Measurements from ENCODE around the gene DIP2C.
A peak's percentile ranks its signal among the peaks of the same experiment; 100 is the strongest.
"Not testable (repeated sequence)": the region's sequence is repeated elsewhere in the genome, so short reads cannot be mapped to it uniquely, and the experiment has no call there.

The DIP2C gene

DNA sequence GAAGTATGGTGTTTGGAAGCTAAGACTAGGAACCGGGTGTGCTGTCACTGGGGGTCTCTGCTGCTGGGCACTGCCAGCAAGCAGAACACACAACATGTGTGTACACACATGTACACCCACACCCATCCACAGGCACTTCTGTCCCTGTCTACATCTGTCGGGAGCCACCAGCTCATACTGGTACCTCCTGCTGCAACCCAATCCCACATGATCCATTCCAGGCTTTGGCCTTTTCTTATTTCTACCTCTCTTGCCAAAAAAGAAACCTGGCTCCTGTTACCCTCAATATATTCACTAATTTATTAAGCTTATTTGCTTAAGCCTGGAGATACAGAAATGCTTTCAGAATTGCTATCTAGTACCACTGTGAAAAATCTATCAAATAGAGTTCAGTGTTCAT, 246.0 kb downstream of the DIP2C start:
- DNase-seq (ENCODE audit: low spot score) = no peak

DNA sequence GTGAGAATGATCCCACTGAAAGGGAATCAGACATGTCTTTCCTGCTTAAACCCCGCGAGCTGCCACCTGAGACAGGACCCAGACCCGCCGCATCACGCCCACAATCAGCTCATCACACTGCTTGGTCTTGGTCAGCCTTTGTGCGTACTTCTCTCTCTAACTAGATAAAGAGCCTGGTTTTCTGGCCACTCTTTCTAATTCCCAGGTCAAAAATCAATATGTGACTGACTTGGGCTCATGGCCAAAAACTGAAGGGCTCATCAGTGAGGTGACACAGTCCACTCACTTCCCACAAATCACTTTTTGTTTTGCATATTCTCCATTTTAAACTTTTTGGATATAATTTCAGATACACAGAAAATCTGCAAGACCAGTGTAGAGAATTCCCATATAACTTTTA, 247.3 kb downstream of the DIP2C start:
- no peak for DNase-seq (ENCODE audit: low spot score)

DNA sequence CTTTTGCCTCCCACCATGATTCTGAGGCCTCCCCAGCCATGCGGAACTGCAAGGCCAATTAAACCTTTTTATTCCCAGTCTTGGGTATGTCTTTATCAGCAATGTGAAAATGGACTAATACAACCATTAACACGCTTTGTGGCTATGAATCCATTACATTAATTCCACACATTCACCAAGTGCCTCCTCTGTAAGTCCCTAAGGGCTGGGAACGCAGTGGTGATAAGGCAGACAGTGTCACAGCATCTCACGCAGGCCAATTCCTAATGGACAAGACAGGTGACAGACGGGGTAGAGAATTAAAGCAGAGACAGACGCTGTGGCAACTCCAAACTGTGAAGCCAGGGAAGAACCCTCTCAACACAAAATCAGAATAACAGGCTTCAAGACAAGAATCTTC, 247.8 kb downstream of the DIP2C start:
- DNase-seq (ENCODE audit: low spot score) = no peak

DNA sequence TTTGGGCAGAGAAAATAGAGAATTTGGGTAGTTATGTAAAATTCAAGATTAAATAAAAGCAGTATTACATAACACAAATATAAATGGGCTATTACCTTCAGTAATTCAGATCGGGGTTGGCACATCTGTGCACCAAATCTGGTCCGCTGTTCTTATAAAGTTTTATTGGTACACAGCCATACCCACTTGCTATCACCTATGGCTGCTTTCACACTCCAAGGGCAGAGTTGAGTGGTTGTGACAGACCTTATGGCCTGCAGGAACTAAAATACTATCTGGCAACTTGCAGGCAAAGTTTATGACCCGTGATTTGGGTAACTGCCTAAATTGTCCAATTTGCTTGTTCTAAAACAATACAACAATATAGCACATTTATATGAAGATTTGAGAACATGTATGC, 249.3 kb downstream of the DIP2C start:
- DNase-seq (ENCODE audit: low spot score) = no peak

DNA sequence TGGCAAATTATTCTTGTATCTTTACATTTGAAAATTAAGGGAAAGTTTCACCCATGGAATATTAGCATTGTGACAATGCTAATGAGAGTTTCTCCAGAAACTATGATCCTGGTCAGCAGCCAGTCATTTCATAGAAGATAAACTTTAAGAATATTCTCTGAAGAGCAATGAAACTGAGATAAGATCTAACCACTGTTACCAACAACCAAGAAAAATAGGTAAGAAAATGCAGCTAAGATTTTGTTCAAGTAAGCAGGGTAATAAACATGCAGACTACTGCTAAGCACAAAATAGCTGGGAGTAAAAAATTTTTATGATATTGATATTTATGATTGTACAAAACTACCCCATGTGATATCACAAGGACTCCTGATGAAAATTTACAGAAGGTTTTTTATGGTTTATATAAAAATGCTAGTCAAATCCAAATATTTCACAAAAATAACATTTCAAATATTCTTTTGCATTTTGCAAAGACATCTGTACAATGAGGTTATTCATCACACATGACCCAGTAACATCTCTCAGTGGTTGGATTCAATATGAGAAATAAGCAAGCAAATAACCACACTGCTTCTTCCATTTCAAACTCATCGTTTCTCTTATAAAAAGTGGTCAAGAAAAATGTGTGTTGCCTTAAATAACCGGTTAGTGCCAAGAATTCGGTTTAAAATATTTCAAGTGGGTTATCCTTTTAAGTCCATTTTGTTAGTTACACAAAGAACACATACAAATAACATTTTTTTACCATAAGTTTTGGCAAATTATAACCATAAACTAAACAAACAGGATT, 251.6 kb downstream of the DIP2C start:
- peak; percentile 11 for DNase-seq (ENCODE audit: low spot score)

DNA sequence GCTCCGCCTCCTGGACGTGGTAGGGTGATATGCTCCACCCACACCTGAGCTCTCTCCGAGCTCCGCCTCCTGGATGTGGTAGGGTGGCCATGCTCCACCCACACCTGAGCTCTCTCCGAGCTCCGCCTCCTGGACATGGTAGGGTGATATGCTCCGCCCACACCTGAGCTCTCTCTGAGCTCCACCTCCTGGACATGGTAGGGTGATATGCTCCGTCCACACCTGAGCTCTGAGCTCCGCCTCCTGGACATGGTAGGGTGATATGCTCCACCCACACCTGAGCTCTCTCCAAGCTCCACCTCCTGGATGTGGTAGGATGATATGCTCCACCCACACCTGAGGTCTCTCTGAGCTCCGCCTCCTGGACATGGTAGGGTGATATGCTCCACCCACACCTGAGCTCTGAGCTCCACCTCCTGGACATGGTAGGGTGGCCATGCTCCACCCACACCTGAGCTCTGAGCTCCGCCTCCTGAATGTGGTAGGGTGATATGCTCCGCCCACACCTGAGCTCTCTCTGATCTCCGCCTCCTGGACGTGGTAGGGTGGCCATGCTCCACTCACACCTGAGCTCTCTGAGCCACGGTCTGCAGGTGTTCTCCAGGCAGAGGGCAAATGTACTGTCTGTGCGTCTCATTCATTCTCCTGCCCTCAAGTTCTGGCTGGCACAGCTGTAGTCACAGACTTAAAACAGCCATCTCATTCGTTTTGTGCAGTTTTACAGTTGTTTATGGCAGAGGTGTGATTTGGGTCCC, 252.4 kb downstream of the DIP2C start:
- DNase-seq (ENCODE audit: low spot score) = peak; percentile 11

DNA sequence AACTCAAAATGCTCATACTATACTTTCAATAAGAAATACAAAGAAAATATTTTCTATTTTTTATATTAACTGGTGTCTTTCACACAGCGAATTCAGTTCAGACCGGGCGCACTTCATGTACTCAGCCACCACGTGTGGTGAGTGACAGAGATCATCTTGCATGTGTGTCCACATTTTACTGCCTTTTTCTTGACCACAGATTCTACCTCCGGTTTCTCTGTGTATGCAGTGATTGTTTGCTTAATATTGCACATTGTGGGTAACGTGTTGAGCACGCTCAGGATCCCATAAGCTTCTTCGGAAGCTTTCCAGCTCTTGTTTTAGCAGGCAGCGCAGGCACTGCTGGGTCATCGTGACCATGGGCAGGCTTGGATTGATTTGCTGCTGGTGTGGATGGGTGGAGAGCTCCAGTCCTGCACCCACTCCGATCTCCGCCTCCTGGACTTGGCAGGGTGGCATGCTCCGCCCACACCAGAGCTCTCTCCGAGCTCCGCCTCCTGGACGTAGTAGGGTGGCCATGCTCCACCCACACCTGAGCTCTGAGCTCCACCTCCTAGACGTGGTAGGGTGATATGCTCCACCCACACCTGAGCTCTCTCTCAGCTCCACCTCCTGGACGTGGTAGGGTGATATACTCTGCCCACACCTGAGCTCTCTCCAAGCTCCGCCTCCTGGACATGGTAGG, 253.3 kb downstream of the DIP2C start:
- no peak for DNase-seq (ENCODE audit: low spot score)

DNA sequence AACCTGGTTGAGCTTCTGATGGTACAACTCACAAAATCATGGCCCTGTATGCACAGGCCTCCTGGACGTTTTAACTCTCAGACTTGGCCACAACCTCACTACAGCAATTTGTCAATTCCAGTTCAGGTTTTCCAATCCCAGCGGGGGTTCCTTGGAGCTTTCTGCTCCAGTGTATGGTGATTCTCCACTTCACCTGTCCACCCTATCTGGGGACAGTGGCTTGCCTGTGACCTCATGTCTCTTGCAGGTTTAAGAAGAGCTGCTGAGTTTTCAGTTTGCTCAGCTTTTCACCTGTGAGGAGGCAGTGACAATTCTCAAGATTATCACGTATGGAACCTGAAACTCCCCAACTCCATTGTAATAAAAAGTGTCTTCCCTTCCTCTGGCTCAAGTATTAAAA, 254.1 kb downstream of the DIP2C start:
- DNase-seq (ENCODE audit: low spot score) = no peak

DNA sequence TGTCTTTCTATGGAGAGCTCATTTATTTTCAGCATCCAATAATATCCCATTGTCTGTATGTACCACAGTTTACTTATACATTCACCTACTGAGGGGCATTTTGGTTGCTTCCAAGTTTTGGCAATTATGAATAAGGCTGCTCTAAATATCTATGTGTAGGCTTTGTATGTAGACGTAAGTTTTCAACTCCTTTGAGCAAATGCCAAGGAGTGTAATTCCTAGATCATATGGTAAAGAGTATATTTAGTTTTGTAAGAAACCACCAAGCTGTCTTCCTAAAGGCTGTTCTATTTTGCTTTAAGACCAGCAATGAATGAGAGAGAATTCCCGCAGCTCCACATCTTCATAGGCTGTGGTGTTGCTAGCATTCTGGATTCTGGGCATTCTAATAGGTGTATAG, 259.8 kb downstream of the DIP2C start:
- DNase-seq (ENCODE audit: low spot score) = no peak

DNA sequence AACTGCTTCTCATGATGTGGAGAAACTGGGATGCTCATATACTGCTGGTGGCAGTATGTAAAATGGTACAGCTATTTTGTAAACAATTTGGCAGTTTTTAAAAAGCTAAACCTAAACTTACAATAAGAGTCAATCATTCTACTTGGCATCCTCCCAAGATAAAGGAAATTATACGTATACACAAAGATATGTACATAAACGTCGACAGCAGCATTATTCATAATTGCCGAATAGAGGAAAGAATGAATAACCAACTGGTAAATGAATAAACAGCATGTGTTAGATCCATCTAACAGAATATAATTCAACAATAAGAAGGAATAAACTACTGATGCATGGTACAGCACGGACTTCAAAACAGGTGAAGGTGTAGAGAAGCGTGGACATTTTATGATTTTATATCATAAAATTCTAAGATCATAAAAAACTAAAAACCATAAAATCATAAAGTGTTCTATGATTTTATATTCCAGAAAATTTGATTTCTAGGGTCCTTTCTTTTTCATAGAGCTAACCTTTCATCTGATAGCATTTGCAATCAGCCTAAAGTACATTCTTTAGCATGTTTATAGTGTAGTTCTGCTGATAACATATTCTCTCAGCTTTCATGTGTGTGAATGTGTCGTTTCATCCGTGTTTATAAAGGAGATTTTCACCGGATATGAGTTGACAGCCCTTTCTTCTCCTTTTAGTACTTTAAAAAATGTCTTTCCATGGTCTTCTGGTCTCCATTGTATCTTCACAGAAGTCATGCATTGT, 261.5 kb downstream of the DIP2C start:
- no peak for DNase-seq (ENCODE audit: low spot score)

DNA sequence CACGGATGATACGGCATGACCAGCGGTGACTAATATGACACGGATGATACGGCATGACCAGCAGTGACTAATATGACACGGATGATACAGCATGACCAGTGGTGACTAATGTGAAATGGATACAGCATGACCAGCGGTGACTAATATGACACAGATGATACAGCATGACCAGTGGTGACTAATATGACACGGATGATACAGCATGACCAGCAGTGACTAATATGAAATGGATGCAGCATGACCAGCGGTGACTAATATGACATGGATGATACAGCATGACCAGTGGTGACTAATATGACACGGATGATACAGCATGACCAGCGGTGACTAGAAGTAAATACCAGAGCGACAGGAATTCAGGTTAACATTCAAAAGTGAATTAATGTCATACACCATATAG, 264.1 kb downstream of the DIP2C start:
- DNase-seq (ENCODE audit: low spot score) = not testable (repeated sequence)

DNA sequence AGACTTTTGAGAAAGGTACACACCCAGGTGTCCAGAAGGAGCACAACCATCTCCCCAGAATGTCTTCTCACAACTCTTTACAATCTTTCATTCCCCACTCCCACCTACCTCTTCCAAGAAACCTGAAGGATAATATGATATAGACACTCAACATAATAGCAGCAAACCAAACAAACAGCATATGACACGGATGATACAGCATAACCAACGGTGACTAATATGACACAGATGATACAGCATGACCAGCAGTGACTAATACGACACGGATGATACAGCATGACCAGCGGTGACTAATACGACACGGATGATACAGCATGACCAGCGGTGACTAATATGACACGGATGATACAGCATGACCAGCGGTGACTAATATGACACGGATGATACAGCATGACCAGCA, 264.7 kb downstream of the DIP2C start:
- DNase-seq (ENCODE audit: low spot score) = not testable (repeated sequence)

DNA sequence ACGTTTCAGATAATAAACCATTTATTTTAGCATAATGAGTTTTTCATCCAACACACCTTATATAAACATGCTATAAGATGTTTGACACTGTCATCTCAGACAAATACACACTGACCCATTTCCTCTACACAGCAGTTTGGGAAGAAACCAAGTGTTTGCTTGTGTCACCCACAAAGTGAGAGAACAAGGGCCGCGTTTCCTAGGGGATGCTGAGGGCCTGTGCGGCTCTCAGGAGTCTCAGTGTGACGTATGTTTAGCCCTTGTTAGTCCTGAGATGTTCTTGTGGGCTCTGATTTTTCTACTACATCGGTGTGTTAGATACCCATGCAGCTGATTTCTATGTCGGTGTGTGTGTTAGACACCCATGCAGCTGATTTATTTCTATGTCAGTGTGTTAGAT, 266.3 kb downstream of the DIP2C start:
- DNase-seq (ENCODE audit: low spot score) = no peak

DNA sequence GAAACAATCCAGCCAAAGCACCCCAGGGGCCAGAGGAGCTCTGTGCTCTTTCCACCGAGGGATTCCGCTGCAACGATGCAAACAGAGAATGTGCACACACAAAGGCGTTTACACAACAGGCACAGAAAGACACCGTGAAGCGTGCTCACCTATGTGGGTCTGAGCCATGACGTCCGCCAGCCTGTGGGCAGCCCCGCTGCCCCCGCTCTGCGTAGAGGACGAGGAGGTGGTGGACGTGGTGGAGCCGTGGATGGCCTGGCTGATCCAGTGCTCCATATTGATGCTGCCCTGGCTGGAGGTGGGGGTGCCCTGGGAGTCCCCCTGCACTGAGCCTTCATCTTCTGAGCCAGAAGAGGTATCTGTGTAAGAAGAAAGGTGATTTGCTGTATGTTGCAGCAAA, 266.8 kb downstream of the DIP2C start:
- no peak for DNase-seq (ENCODE audit: low spot score)

DNA sequence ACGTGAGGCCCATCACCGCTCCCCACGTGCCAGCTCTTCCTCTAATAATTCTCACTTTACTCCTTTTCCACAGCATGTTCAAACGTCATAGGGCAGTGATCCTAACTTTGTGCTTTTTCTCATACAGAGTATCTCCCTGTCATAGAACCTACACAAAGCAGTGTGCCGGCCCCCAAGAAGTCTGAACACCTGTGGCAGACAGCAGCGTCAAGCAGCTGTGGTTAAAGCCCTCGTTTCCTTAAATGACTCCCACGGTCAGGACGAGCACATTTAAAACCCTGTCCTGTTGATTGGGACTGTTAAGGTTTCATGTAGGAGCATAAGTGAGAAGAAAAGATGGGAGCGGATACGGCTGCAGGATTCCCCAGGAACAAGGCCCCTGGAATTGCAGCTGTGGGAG, 267.2 kb downstream of the DIP2C start:
- DNase-seq (ENCODE audit: low spot score) = no peak

DNA sequence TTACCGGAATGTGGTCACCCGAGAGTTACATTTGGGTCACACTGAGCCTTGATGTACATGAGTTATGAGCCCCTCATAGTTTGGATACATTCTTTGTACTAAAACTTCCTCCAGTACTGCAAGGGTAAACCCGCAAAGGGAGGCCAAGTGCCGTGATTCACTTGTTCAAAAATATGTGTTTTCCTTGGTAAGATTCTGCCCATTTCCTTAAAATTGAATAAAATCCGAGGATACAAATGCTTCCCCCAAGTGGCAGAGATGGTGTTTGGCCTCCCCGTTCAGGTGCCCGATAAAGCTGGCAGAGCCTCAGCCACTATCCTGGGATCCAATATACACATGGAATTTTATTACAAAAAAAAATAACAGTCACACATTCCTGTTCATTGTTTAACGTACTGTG, 268.3 kb downstream of the DIP2C start:
- DNase-seq (ENCODE audit: low spot score) = no peak

DNA sequence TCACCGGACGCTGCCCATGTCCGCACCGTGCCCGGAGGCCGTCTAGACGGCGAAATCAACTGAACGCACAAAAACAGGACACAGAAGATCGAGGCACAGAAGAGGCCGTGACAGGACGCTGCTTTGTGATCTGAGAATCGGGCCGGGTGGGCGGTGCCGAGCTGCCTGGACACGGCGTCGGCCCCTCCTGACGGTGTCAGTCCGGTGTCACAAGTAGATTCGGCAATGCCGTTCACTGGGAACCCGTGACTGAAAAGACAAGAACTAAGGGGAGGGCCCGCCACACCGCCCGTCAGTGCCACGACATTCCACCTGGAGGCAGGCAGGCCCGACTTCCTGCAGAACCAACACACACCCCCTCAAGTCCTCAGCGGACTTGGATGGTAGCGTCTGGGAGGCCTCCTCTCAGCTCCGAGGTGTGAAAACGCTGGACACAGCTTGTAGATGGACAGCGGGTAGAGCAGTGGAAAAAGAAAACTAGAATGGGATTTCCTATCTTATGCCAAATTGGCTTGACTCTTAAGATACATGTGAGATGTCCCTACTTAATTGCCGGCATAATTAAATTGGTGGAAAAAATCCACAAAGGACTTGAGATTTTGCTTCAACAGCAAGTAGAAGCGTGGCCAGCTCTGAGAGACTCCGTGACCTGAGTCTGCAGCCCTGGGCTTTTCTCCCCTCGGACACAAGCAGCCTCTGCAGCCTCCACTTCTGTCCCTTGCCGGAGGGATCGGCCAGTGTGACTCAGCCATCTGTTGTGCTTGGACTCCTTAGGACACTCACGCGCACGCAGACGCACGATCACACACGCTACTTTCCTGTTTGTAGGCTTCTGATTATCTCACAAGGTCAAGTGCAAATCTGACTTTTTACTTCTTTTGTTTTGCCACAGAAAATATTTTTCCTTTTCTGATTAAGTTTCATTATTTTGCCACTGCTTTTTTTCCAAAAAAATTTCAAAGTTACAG, 269.0 kb downstream of the DIP2C start:
- no peak for DNase-seq (ENCODE audit: low spot score)

DNA sequence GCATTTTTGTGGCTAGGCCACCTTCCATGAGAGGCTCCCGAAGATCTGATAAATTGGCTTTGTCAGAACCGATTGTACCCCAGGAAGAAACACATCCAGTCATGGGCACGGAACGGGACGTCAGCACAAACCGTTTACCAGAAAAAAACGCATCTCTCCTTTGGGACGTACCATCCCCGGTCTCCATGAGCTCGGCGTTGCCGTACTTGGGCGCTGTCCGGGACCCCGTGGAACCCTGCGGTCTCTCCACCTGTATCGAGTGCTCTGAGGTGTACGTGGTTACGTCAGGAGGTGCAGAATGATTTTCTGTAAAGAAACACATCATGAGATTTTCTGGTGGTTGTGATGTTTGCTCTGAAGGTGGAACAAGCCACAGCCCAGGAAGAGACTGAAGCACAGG, 270.6 kb downstream of the DIP2C start:
- DNase-seq (ENCODE audit: low spot score) = no peak

DNA sequence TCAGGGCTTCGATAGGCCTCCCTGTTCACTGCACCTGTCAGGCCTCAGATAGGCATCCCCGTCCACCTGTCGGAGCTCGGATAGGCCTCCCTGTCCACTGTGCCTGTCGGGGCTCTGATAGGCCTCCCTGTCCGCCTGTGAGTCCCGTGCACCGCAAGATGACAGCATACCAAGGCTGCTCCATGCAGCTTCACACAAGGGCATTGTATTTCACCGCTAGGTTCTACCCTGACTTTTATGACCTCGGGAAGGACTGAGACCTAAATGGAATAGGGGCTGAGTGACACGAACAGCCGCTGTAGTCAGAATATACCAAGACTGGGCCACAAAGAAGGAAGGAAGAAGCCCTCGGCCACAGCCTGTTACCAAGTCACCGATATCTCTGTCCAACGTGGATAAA, 271.2 kb downstream of the DIP2C start:
- DNase-seq (ENCODE audit: low spot score) = no peak

DNA sequence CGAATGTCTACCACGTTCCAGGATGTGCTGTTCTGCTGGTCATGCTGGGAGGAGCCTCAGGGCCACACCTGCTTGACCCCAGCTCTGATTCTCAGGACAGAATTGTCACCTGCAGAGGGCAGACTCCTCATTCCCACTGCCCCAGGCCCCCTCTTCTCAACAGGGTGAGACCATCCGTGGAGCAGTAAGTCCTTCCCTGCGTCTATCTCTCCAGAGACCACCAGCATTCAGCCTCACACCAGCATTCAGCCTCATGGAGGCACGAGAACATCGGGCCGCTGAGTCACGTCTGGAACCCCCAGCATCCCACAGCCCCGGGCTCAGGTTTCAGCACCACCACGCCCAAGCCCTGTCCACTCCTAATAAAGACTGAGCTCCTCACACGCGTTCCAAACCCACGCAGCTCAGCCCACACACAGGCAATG, 273.4 kb downstream of the DIP2C start:
- no peak for DNase-seq (ENCODE audit: low spot score)

DNA sequence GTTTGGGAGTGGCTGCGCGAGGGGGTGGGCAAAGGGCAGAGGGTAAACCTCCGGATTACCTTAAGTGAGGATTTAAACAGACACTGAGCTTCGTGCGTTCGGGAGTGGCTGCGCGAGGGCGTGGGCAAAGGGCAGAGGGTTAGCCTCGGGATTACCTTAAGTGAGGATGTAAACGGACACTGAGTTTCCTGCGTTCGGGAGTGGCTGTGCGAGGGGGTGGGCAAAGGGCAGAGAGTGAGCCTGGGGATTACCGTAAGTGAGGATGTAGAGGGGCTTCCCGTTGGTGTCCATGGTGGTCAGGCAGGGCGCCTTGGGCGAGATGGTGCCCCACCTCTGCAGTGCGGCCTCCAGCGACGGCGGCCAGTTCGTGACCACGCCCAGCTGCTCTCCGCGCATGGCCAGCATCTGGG, 275.8 kb downstream of the DIP2C start:
- no peak for DNase-seq (ENCODE audit: low spot score)
